Measurements from ENCODE around the gene SPATA21.
A peak's percentile ranks its signal among the peaks of the same experiment; 100 is the strongest.
"Not testable (repeated sequence)": the region's sequence is repeated elsewhere in the genome, so short reads cannot be mapped to it uniquely, and the experiment has no call there.

The SPATA21 gene

DNA sequence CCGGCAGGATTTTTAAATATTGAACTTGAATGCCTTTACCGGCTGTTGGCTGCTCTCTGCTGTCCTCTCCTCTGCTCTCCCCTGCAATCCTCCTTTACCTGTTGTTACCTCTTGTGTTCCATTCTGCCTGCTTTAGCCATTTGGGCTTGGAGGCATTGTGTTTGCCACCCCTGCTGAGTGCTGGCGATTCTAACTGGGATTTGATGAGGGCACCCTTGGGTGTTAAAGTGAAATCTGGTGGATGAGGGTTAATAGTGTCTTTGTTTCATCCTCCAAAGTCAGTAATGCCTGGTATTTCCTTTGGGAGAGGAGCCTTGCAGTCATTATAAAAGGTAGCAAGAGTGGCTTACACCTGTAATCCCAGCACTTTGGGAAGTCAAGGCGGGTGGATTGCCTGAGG lies 60.3 kb downstream of the SPATA21 start:
- no peak for DNase-seq

DNA sequence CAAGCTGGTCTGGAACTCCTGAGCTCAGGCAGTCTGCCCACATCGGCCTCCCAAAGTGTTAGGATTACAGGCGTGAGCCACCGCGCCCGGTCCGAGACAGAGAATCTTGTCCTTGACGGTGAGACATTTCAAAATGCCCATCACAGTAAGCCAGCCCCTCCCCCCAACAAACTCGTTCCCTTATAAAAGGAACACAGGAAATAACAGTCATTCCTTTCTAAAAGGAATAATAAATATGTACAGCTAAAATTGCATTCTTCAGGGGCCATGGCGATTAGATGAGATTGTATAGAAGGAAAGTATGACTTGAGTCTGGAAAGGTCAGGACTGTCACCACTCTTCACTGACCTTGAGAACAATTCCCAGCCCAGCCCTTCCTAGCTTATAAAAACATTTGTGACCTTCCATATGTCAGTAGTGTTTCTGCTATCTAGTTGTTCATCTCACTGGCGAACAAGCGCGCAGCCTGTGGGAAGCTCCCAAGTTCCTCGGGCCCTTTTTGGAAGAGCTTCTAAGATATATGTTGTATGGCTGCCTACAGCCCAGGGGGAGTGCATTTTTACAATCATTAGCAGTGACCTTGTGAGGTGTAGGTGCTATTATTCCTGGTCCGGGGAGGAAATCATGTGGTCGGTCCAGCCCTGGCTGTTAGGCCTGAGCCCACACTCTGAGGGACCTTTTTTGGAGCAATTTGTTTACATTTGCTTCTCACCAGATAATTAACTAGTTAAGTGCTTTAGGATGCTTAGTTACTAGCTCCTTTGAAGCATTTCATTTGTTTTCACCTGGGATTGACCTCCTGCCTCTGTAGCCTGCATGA lies 61.5 kb downstream of the SPATA21 start:
- no peak for DNase-seq

DNA sequence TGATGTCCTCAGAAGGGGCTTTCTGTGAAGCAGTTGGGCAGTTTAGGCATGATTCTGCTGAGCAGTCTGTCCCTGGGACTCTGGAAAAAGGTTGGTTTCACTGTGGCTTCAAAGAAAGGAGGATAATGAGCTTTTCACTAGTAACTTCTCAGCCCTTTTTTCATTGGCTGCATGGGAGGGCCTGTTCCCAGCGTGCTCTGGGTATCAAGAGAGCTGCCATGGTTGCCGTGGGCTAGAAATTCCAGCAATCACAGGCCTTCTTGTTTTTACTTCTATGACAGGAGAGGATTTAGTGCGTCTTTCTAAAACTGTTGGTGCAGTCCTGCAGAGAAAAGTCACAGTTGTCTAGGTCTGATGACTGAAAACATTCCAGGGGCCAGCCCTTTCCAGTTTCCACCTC lies 63.0 kb downstream of the SPATA21 start:
- no peak for DNase-seq

DNA sequence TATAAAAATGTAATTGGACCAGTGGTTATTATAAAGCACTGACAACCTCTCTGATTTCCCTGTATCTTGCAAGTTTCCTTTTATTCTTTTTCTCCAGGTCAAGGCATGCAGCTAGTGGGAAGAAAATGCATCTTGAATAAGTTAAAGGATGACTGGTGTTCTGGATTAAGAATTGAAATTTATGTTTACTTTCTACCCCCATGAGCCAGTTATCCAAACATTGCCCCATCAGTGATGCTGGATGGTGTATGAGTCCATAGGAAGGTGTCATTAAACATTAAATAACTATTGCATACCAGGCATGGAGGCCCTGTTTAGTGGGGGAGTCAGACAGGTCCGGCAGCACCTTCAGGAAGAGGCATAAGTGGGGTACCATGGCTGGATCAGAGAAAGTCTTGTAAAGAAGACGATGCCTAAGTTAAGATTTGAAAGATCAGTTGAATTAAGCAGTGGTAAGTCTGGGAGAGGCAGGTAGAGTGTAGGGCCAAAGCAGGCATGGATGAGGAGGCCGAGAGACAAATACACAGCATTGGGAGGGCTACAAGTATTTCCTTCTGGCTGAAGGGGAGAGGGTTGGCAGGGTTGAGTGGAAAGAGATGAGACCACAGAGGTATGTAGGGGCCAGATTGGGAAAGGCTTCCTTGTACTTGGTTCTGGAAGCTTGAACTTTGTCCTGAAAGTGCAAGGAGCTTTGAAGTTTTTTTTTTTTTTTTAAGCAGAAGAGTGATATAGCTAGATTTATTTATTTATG lies 64.5 kb downstream of the SPATA21 start:
- DNase-seq, result no peak

DNA sequence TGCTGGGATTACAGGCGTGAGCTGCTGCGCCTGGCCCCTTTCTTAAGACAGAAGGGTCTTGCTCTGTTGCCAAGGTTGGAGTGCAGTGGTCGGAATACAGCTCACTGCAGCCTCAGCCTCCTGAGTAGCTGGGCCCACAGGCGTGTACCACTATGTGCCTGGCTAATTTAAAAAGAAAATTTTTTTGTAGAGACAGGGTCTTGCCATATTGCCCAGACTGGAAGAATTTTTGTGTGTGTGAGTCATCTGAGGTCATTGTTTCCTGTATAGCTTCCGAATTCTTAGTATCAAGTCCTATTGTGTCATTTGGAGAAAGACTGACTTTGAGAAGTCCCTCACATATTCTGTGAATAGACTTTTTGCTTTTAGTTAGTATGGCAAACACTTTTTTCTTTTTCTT lies 65.5 kb downstream of the SPATA21 start:
- no peak for DNase-seq

DNA sequence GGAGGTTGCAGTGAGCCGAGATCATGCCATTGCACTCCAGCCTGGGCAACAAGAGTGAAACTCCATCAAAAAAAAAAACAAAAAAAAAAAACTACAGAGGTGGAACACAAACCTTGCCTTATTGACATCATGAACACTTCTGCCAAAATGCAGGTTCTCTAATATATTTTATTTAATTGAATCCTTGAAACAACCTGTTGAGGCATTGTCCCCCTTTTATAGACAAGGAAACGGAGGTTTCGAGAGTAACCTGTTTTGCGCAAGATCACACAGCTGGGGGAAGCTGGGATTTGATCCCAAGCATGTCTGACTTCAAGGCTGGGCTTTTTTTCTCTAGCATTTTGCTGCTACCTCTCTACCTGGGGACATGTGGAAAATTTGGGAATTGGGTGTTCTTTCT lies 67.4 kb downstream of the SPATA21 start:
- DNase-seq, result no peak

DNA sequence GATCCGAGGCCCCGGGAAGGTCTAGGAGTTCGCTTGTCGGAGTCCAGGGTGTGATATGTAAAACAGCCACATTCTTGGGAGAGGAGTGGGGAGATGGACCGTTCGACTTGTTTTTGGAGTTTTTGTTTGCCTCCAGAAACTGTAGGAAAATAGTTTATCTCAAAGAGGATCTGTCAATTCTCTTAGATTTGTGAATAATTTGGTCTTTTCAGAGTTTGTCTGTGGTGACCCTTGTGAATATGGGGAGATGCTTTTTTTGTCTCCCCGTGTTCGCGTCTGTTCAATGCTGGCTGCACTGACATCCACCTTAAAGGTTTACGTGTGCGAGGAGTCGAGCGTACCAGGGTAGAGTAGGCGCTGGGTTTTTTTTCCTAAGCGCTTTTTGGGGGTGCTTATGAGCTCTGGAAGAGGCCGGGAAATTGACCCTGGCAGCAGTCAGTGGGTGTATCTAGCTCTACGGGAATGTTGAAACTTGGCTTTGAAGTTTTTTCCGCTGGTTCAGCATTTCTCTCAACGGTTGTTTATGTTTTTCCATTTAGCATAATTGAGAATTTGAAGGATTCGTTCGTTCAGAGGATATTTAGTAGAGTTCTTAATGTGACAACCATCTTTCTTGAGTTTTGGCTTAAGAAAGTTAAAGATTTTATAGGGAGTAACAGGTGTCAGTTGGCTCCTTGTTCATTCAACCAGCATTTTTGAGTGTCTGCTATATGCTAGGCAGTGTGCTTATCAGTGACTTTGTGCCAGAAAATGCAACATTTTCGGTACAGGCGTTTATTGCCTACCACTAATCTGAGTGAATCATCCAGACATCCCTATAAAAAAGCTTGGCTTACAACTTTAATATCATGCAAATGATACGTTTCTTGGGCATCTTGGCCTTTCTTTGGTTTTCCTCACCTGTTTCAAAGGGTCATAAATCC lies 69.0 kb downstream of the SPATA21 start:
- DNase-seq, result no peak

DNA sequence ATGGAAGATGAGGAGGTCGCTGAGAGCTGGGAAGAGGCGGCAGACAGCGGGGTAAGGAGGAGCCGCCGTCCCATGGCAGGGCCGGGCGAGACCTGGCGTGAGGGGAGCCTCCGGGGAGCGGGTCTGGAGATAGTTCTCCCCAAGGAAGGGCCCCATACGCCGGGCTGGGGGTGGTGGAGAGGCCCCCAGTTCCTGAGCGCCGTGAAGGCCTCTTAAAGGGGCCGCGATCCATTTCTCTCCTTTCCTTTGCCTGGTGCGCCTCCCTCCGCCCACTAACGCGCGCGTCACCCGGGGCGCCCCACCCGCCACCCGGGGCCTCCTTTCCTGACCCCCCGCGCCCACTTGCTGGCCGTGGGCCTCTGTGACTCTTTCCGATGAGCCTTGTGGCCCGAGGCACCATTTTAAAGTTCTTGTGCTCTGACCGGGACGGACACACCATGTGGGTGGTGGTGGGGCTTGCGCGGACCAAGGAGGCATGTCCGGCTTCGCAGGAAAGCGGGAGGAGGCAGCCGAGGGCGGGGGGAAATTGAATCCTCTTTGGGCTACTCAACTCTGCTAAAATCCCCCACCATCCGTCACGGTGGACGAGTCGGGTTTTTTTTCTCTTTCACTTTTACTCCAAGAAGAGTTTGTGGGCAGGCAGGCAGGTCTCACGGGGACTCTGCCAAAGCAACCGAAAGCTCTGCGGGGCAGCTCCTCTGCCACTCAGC lies 69.8 kb downstream of the SPATA21 start:
- DNase-seq, result peak; percentile 86

DNA sequence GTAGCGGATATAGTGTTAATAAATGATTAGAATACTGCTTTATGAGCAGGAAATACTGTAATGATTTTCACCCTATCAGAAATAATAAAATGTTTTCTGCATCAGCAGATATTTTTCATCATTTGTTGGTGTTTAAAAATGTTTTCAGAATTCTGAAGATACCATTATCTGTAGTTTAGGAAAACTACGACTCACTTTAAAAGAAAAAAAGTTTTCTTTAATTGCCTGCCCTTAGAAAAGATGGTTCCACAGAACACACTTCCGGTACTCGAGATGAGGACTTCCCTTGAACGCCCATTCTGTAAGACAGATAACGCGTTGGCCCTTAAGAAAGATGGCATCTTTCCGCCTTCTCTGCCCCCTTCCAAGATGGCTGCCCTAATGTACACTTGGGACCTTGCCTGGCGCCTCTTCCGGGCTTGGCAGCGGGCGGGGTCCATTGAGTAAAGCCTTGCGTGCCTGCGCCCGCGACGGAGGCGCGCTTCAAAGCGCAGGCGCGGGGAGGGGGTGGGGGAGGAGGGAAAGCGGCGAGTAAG lies 70.4 kb downstream of the SPATA21 start, which contains the start of gene SZRD1:
Gene SZRD1, plus strand, starts transcription at position 521 of the 536 bp plus-strand sequence. CDS start 16 bp downstream, outside the sequence.
- DNase-seq, result peak; percentile 100

DNA sequence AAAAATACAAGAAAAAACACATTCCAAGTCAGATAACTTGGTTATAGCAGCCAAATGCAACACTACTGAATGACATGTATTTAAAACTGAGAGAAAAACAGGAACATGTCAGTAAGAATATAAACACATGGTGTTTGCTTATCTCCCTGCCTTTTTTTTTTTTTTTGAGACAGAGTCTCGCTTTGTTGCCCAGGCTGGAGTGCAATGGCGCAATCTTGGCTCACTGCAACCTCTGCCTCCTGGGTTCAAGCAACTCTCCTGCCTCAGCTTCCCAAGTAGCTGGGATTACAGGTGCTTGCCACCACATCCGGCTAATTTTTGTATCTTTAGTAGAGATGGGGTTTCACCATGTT lies 72.1 kb downstream of the SPATA21 start:
- not testable (repeated sequence) for DNase-seq

DNA sequence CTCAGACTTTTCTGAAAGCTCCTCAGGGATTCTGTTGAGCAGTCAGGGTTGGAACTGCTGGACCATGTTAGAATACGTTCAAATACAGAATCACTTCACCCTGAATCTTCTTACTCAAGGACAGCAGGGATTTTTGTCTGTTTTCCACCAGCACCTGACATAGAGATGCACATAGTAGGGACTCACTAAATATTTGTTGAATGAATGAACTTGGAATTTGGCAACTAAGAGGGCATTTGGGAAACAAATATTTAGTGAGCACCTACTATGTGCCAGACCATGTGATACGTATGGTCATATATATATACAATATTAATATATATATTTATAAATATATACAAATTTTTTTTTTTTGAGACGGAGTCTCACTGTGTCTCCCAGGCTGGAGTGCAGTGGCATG lies 80.4 kb downstream of the SPATA21 start:
- no peak for DNase-seq

DNA sequence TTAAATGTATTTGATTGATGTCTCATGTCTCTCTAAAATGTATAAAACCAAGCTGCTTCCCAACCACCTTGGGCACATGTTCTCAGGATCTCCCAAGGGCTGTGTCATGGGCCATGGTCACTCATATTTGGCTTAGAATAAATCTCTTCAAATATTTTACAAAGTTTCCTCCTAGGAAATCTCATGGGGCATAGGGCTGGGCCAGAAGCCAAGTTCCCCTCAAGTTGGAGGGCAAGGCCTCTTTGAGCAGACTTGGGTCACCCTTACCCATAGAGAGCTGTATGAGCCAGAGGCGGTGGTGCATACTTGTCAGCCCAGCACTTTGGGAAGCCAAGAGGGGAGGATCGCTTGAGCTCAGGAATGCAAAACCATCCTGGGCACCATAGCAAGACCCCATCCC lies 82.6 kb downstream of the SPATA21 start:
- DNase-seq, result no peak

DNA sequence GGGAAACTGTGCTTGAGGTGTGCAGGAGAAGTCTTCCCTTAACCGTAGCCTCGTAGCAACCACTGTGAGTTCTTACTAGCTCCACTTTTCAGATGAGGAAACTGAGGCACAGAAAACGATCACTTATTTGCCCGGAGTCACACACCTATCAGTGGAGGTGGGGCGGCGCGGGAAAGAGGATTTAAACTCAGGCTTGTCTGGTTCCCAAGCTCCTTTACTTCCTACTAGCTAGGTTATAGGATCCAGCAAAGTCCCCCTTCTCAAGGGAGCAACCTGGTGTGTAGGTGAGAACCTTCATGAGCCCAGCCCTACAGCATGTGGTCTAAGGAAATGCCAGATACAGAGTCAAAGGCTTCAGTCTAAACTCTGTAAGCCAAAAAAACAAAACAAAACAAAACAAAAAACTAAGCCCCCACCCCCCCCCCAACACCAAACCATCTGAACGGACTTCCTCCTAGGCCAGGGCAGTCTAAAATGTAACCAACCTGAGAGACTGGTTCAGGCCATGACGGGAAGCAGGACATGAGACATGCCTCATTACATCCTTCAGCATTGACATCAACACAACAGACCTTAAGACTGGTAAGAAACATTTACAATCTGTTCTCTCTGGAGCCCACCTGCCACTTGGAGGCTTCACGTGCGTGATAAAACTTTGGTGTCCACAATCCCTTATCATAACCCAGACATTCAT lies 84.2 kb downstream of the SPATA21 start:
- no peak for DNase-seq

DNA sequence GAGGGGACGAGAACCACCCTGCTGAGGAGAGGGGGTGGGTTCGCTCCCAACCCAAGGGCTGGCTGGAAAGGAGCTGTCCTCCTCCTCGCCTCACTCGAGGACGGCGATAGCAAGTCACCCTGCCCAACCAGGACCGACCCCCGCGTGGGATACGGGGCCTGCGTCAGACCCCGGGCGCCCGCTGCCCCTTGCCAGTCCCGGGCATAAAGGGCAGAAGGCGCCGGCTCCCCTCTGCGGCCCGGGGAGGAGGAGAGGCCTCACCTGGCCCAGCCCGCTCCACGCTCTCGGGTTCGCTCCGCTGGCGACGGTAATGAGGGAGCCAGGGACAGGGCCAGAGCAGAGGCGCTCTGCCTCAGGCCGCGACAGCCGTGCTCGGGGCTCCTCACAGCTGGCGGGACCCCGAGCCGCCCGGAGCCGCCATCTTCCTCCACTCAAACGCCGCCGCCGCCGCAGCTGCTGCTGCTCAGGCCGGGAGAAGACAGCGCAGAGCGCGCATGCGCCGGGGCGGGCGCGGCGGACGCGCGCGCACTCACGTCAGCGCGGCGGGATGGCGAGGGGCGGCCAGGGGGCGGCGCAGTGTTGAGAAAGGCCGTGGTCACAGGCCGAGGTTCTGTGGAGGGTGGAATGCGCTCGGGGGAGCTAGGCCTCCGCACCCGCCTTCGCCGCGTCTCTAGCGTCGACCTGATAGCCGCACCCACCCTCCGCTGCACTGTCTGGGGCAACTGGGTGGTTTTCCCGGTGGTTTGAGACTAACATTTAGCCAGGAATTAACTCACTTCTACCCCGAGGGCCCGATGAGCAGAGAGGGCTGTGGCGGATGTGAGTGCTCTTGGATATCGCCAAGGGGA lies 85.0 kb downstream of the SPATA21 start, which contains the start of gene FBXO42:
Gene FBXO42, minus strand, starts transcription at position 487 of the 848 bp plus-strand sequence. CDS start 37,062 bp downstream, outside the sequence.
- DNase-seq, result peak; percentile 87

DNA sequence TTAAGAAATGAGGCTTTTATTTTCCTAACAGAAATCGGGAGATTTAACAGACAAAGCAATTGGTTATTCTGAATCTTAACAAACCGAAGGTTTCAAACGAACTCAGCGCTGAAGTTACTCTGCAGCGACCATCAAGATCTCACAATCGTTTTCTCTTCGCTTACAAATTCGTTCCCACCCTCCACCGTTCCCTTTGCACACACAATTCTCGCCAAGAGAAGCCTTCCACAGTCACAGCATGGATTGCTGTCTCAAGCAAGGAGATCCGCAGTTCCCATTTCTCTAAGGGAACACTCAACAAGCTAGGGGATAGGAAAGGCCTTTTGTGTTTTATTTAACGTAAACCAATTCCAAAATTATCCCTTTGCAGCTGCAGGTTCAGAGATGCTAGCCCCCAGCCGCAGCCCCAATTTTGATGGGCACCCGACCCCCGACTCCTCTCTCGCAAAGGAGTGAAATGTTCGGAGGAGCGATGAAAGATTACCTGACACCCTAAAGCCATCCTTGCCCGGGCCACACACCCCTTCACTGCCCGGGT lies 85.7 kb downstream of the SPATA21 start:
- DNase-seq, result no peak

DNA sequence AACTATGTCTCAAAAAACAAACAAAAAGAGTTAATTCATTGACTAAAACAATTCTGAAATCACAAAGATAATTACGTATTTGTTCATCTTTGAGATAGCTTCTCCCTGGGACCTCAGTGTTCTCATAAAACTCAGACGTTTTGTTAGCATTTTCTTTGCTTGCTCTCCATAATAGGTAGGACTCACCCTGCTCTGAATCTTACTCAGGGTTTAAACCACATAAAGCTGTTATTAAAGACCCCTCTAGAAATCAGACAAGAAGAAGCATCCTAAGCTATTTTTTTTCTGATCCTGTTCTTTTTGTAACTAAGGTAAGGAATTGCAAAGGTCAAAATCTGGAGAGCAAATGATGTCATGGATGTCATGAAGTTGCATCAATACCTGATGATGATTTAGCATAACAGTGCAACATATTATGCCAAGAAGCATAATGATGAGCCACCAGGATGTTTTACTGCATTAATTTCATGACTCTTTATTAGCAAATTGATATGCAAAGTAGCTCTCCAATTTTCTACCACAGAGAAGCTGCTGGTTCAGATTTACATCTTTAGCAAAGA lies 87.3 kb downstream of the SPATA21 start:
- DNase-seq, result no peak

Measured in NCI-H446 treated with DMSO at 0.1 percent for 48 hours (cell line).